HG03103 (cell line): ENCODE measurements around the gene MOCS1.

Source experiments
- ATAC-seq: cut with Tn5 transposase; IDR thresholded peaks from one replicate; pipeline ENCODE4 v1.9.1; 2021; ENCODE audit warnings: low read depth; ENCODE audit not compliant: unreplicated experiment

MOCS1 gene

DNA sequence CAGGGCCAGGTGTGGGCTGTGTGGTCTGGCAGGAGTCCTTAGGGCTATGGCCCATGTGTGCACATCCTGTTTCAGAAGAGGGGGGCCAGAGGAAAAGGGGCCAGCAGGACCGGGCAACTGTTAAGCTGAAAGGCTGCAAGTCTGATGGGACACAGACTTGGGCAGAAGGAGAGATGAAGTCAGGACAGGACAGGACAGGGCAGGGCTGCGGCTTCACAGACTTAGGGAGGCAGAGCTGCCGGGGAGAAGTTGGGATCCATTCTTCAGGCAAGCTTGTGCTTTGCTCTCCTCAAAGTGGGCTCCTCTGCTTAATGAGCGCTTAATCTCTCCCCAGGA, 28.7 kb downstream of the MOCS1 start:
- ATAC-seq = no peak

DNA sequence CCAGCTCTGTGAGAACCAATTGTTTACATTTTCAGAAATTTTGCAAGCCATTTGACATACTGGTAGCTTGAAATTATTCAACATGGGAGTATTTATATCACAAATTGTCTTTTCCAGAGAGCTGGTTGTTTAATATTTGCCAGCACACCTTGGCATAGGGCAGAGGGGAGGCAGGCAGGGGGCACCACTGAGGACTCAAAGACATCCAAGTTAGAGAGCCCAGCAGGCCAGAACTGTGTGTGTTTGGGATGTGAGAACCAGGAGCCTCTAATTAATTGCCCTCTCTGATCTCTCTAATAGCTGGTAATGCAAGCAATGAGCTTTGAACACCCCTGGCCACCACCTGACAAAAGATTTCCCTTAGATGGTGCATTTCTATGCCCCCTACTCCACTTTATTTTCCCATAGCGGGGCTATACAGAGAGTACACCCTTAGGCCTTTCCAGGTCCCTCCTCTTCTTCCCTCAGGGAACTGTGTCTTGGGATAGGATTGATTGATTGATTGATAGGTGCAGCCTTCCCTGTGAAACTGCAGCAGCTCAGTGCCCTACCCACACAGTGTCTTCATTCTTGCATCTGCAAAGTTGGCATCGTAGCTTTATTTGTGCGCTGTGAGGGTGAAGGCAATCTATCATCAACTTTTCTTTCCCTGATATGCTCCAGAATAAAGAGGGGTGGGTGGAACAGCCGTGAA, 29.2 kb downstream of the MOCS1 start:
- ATAC-seq = no peak

DNA sequence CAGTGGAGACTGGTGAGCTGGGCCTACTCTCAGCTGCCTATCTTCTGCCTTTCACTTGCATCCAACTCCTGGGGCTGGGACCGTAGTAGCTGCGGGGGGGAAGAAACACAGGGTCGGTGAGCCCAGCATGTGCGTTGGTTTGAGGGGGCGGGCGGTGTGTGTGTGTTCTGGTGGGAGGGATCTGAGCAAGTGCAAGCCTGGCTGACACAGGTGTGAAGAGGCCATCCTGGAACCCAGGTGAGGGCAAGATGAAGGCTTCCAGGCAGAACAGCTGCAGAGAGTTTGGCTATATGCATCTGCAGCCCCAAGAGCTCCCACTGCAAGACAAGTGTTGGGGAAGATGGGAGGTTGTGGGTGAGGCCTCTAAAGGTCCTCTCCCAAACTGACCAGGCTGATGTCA, 30.6 kb downstream of the MOCS1 start:
- no peak for ATAC-seq

DNA sequence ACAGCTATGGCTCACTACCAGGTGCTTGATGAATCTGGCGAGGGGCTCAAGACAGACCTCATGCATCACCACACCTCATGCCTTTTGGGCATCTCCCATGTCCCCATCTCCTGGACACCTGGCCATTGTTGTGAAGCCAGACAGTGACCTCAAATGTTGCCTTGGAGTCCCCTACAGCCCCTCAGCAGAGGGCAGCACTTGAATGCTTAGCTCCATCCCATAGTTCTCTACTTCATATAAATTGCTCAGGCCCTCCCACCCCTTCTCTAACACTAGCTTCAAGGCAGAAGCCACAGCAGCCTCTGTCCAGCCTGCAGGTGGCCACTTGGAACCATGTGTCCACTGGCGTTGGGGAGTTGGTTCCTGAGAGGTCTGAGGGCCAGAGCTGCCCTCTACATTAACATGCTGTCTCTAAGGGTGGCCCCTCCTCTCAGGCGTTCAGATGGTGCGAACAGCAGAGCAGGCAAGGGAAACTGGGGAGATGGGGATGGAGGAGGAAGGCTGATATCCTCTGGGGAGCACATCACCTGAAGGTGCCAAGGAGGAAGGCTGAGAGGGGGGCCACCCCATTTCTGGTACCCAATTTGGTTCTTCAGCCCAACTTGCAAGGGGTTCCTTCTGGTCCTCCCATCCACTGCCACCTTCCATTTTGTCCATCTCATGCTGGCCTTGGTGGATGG, 31.3 kb downstream of the MOCS1 start:
- ATAC-seq = no peak

DNA sequence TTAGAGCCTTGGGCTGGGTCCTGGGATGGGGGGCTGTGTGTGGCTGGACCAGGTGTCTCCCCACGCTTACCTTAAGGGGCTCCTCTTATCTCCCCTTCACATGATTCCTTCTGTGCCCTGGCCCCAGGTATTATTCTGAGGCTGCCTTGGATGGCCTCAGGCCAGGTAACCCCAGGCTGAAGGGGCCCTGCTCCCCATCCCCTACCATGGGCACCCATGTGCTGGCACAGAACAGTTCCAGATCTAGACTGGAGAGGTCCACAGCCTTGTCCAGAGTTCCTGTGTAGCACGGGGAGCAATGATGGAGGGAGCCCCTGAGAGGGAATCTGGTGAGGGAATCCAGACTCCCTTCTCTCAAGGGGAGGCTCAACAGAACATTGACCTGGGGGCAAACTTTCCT, 32.1 kb downstream of the MOCS1 start:
- no peak for ATAC-seq

DNA sequence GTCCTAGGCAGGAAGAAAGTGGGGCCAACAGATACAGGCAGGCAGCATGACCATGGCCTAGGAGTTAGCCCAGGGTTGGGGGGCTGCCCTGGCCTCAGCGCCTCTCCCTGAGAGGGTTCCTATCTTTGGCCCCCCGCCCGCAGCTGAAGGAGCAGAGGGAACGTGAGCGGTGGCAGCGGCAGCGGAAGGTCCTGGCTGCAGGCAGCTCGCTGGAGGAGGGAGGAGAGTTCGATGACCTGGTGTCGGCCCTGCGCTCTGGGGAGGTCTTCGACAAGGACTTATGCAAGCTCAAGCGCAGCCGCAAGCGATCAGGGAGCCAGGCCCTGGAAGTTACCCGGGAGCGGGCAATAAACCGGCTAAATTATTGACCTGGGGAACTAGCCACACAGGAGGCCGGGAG, 32.6 kb downstream of the MOCS1 start:
- no peak for ATAC-seq

DNA sequence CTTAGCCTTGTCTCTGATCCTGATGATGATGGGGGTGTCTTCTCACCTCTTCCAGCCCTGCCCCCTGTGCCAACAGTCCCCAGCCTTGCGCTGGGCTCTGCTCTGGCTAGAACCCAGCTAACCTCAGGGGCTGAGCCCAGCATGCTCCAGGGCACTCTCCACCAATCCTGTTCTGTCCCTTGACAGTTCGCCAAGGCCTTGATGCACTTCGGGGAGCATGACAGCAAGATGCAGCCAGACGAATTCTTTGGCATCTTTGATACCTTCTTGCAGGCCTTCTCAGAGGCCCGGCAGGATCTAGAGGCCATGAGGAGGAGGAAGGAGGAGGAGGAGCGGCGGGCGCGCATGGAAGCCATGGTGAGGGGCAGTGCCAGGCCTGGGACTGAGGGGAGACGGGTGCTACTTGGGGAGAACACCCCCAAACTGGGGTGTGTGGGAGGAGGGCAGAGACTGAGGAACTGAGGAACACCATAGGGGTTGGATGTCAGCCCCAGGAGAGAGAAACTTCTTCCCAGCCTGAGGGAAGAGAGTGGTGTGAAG, 33.1 kb downstream of the MOCS1 start:
- ATAC-seq = no peak

DNA sequence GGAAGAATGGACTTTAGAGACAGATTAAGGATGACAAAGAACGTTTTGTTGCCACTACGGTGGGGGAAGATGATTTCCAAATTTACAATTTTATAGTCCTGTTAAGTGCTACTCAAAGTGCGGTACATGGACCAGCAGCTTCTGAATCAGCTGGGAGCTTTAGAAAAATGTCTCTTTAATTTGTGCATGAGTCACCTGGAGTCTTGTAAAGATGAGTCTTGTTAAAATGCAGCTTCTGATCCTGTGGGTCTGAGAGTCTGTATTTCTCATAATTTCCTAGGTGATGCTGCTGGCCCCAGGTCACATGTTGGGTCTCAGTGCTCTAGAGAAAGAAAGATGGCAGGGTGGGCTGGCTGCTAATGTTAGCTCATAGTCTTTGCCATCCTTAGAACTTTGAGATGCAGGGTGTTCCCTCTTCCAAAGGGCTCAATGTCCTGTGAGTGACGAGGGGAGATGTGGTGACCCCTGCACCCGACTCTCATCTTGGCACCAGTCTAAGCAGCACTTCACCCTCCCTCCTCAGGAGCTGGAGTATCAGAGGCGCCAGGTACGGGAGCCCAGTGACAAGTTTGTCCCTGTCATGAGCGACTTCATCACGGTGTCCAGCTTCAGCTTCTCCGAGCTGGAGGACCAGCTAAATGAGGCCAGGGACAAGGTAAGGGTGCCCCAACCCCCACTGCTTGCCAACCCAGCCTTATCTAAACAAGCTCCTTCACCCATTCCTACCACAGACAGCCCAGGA, 34.5 kb downstream of the MOCS1 start:
- ATAC-seq = no peak

DNA sequence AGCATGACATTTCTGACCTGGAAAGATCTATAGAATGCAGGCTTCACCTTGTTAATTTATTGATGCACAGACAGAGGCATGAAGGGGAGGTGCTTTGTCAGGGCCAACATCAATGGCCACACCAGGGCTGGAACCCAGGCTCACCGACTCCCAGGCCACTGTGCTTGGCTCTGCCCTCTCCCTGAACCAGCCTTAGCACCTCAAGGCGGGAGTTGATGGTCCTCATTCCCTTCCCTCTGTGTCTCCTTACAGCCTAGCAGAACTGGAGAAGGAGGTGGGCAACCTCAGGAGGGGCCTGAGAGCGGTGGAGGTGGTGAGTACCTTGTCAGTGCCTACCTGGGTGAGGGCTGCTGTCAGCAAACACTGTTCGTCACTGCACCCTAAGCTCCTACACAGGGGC, 35.6 kb downstream of the MOCS1 start:
- no peak for ATAC-seq

DNA sequence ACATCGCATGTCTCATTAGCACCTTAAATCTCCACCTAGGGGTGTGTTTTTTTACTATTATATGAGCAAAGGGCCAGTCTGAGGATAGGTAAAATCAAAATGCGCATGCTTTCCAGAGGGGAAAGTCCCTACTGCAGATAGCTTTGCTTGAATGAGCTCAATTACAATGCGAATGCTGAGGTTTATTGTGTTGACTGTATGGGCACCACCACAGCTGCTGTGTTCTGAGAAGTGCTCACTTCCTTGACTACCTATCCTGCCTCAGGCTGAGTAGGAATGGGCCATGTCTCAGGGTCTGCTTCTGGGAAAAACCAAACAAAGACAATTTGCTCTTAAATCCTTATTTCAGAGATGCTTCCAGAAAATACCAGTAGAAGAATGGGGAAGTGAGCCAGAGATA, 36.6 kb downstream of the MOCS1 start:
- ATAC-seq = no peak

DNA sequence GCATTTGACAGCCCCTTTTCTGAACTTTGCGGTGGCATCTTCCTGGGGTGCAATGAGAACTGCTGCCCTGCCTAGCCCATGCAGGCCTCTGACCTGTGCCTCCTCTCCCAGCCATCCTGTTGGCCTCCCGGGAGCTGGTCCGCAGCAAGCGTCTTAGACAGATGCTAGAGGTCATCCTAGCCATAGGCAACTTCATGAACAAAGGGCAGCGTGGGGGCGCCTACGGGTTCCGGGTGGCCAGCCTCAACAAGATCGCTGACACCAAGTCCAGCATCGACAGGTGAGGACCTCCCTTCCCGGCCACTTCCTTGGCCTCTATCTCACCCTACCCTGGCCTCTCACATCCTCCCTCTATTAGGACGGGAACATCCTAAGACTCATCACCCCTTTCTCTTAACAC, 37.6 kb downstream of the MOCS1 start:
- ATAC-seq = no peak

DNA sequence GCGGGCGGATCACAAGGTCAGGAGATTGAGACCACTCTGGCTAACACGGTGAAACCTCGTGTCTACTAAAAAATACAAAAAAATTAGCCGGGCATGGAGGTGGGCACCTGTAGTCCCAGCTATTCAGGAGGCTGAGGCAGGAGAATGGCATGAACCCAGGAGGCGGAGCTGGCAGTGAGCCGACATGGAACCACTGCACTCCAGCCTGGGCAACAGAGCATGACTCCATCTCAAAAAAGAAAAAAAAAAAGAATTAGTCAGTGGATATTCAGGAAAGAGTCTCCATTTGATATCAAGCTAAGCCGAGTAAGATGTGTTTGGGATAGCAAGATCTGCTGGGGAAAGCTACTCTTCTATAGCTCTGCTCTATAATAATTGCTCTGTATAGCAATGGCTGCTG, 41.0 kb downstream of the MOCS1 start:
- no peak for ATAC-seq

DNA sequence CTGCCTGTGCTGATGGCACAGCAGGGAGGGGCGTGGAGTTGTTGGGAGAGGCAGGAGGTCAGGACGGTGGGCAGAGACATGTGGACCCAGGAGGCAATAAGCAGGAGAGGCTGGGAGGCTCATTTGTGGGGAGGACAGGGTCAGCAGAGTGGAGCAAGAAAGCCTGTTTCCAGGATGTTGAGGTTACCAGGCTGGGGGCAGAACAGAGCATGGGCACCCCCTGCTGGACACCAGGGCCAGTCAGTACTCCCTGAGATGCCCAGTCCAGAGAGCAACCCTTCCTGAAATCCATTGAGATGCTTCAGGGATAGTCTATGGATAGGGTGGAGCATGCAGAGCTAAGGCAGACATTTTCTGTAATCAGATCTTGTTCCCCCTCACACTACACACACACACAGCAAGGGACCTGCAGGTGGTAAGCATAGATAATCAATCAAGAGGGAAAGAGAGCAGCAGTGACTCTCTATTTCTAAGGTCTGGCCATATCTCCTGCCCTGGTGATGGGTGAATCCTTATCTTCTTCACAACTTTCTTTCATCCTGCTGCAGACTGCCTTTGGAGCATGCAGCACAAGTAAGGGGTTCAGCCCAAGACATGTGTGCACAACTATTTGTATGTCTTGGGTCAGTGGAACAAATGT, 41.7 kb downstream of the MOCS1 start:
- no peak for ATAC-seq

DNA sequence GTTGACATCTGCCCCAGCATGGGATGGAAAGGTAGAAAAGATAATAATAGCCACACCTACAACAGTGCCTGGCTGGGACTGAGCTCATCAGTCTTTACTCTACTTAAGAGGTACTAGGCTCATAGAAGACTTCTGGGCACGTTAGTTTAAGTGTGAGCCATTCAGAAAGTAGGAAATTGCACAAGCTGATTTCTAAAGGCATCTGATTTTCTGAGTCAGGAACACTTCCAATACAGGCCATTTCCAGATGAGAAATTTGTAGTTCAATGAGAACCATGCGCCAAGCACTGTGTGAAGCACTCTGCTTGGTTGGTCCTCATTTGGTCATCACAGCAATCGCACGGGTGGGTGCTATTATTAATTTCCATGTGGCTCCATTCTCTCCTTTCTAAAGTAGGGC, 42.3 kb downstream of the MOCS1 start:
- ATAC-seq = no peak

DNA sequence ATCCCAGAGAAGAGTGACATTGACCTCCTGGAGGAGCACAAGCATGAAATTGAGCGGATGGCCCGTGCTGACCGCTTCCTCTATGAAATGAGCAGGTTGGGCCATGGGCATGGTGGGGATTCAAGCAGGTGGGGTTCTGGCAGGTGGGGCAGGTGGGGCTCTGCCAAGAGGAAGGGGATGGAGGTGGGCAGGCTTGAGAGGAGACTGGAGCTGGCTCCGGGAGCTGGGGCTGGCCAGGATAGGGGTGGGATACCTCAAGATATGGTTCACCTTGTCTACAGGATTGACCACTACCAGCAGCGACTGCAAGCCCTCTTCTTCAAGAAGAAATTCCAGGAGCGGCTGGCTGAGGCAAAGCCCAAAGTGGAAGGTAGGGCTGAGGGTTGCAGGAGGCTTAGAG, 42.9 kb downstream of the MOCS1 start:
- no peak for ATAC-seq

DNA sequence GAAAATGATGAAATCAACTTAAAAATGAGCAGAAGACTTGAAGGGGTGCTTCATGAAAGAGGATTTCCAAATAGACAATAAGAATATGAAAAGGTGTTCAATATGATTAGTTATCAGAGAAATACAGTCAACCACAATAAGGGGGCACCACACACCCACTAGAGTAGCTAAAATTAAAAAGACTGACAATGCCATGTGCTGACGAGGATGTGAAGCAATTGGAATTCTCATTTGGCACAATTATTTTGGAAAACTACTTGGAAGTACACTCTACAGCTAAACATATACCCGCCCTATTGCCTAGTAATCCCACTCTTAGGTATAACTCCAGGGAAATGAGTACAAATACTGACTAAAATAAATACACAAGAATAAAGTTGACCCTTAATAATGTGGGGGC, 45.0 kb downstream of the MOCS1 start:
- ATAC-seq = no peak

DNA sequence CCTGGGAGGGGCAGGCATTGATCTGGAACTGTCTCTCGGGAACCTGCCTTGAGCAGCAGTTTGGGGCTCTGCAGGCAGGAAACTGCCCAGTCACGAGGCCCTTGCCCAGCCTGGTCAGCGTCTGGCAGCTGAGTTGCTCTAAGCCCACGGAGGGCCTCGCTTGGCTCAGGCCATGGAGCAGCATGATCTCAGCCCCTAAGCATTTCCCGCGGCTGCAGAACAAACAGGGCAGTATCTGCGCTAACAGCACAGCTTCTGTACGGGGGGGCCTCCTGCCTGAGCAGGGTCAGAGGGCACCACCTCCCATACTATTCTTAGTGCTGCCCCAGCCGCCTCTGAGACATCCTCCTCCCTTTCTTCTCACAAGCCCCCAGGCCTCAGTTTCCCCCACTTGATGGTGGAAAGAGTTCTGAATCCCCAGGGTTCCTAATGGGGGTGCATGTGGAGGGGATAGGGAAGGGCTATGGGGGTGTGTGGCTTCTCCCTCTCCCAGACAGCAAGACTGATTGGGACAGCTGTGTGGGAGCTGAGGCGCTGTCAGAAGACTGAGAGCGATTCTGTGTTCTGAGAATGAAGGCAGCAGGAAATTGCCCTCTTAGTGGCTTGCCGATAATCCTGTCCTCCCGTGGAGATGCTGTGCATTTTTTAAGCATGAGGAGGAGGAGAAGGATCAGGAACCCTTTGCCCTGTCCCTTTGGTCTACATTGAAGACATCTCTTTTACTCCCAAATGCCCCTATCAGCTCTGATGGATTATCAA, 46.4 kb downstream of the MOCS1 start:
- ATAC-seq = no peak

DNA sequence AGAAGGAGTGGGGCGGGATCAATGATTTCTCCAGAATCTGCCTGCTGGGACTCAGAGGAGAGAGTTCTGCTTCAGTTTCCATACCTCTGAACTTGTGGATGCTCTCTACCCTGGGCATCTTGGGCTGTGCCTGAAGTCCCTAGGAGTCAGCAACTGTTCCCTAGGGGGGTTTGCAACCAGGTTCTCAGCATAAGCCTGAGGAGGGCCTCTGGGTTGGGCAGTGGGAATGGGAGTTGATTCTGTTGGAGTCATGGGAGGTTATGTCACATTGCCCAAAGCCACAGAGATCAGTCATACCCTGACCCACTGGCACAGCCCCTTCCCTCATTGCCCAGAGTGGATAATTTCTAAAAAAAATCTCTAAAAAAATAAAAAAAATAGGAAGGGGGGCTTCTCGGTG, 47.4 kb downstream of the MOCS1 start:
- no peak for ATAC-seq

DNA sequence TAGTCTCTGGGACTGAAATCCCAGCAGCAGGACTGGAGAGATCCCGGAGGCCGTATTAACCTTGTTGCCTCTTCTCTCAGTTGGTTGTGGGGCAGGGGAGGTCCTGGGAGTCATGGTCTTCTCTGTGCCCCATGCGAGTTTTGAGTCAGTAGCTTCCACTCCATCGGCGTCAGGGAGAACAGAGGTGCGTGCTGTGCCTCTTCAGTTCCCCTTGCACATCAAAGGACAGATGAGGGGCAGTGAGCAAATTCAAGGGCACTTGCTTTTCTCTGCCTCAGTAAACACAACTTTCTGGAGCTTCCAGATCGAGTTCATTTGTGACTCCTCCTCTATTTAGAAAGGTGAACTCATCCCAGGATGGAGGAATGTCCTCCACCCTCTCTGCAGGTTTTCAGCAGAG, 48.6 kb downstream of the MOCS1 start:
- no peak for ATAC-seq

DNA sequence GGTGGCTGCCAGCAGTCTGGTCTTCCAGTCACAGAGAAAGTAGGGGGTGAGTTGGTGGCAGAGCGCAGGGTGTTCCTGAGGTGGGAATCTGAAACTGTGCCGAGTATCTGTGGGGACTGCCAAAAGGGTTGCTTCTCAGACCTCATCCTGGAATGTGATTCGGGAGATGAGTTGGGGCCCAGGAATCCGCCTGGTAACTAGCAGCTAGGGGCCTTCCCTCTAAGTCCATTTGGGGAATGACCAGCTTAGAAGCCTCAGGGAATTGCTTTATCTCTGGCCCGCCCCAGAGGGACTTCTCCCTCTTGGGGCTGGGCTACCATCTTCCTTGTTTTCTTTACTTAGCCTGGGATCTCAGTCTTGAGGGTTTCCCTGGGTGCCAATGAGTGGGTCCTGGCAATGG, 49.6 kb downstream of the MOCS1 start:
- ATAC-seq = no peak

DNA sequence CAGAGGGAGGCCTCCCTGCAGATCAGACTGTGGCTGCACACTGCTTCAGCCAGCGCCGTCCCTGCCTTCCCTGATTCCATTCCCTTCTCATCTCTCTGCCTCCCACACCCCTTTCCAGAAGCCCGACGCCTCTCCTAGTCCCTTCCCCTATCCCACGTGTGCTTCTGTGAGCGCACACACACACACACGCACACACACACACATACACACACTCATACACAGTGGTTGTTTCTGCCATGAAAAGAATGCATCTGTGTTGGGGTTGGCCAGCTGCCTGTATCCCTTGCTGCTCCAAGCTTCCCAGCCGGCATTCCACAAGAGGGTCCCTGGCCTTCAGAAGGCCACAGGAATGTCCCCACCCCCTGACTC, 51.7 kb downstream of the MOCS1 start:
- no peak for ATAC-seq
